G401 (cell line): ENCODE results near the gene GSTA4. TPM values are rescaled to one million over a fixed set of nuclear protein-coding genes. Genes with fewer than 3 reads are reported as not detected.
"Not testable (repeated sequence)": the region's sequence is repeated elsewhere in the genome, so short reads cannot be mapped to it uniquely, and the experiment has no call there.

ENCODE experiments used
- DNase-seq: peaks from one replicate; pipeline ENCODE4 v3.0.0-alpha.2; 2015; ENCODE audit warnings: low spot score
- in situ Hi-C: cut with HindIII; loops from 2 replicates; pipeline ENCODE4 v1.10.0; 2016; ENCODE audit warnings: low sequenced_read_pairs, mixed read lengths
- total RNA-seq: library from RNA; depleted of rRNA; stranded (reverse); fragments of >200 nt; shearing (Covaris generic); gene quantifications from 2 replicates; pipeline ENCODE4 v1.2.3, GENCODE V29; 2014; rRNA removed

GSTA4 gene, protein sequence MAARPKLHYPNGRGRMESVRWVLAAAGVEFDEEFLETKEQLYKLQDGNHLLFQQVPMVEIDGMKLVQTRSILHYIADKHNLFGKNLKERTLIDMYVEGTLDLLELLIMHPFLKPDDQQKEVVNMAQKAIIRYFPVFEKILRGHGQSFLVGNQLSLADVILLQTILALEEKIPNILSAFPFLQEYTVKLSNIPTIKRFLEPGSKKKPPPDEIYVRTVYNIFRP
- total RNA-seq = 37.7 and 42.0 TPM in 2 replicates

DNA sequence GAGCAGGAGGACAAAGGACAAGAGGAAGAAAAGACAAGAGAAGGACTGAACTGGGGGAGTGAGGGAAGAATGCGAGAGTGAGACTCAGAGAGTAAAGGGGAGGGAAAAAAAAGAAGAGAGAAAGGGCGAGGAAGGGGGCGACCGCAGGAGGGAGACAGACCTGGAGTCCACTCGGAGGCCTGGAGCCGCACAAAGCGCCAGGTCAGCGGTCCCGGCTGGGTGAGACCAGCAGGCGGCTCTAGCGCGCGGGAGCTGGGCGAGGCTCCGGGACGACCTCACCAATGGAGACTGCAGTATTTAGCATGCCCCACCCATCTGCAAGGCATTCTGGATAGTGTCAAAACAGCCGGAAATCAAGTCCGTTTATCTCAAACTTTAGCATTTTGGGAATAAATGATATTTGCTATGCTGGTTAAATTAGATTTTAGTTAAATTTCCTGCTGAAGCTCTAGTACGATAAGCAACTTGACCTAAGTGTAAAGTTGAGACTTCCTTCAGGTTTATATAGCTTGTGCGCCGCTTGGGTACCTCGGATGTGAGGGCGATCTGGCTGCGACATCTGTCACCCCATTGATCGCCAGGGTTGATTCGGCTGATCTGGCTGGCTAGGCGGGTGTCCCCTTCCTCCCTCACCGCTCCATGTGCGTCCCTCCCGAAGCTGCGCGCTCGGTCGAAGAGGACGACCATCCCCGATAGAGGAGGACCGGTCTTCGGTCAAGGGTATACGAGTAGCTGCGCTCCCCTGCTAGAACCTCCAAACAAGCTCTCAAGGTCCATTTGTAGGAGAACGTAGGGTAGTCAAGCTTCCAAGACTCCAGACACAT, at the start of gene GSTA4:
GSTA4 (minus strand) TSS at position 196 of the 824 bp plus-strand sequence. CDS start 1,041 bp downstream, outside the sequence.
- in situ Hi-C loops = not testable (repeated sequence)
- DNase-seq = peak; percentile 99

DNA sequence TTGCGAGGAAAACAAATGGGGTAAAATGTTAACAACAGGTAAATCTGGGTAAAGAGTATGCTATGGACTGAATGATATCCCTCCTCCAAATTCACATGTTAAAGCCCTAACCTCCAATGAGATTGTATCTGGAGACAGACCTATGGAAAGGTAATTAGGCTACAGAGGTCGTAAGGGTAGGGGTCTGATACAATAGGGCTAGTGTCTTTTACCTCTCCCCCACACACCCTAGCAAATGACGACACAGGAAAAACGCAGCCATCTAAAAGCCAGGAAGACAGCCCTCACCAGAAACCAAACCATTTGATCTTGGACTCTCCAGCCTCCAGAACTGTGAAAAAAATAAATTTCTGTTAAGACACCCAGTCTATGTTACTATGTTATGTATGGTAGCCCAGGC, 49.5 kb upstream of the GSTA4 start:
- no peak for DNase-seq
- in situ Hi-C loops = no loop called here

DNA sequence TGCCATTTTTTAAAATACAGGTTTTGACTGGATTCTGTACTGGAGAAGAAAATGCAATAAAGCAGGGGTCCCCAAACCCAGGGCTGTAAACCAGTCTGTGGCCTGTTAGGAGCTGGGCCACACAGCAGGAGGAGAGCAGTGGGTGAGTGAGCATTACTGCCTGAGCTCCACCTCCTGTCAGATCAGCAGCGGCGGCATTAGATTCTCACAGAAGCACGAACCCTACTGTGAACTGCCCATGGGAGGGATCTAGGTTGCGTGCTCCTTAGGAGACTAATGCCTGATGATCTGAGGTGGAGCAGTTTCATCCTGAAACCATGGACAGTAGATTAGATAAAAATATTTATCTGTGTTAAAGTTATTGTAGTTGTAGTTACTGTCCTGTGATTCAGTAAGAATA, 49.0 kb upstream of the GSTA4 start:
- peak; percentile 27 for DNase-seq
- in situ Hi-C loops = no loop called here

DNA sequence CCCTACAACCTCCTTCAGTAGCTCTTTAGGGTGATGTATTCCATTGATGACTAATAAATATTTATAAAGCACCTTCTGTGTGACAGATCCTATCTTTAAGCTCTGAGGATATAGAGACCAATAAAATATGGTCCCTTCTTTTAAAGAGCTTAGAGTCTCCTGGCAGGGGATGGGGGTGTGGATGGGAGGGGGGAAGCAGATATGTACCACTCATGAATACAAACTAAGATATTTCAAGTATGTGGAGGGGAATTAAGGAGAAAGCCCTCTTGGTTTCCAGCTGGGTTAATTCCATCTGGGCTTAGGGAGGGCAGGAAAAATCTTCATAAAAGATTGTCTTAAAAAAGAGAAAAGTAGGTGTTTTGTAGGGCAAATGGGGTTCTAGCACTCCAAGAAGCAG, 48.5 kb upstream of the GSTA4 start:
- in situ Hi-C loops = no loop called here
- no peak for DNase-seq

DNA sequence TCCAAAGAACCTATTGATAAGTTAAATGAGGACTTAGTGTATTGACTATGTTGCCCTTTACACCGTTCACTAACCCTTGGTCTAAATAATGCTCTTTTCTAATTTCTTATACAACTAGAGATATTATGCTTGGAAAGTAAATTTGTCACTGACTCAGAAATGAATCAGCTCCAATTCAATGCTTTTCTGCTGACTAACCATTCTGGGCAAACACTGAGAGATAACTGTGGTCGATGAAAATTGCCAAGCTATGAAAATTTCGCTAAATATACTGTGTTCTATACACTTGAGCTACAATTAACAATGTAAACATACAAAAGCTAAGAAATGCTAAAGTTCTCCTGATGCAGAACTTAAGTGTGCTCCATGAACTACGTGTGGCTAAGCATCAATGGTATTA, 47.0 kb upstream of the GSTA4 start:
- DNase-seq = no peak
- in situ Hi-C loops = no loop called here

DNA sequence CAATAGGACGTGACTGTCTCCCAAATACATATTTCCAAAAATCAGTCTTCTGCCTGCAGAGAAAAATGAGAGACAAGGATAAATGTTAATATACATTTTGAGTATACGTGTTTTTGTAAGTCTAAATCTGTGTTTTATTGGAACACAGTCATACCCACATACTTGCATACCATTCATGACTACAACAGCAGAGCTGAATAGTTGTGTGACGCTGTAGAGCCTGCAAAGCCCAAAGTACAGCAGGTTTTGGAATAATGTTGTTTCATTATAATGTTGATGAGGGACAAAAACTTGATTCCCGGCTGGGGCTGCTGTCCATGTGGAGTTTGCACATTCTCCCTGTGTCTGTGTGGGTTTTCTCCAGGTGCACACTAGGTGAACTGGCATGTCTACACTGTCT, 46.3 kb upstream of the GSTA4 start:
- no peak for DNase-seq
- in situ Hi-C loops = no loop called here

DNA sequence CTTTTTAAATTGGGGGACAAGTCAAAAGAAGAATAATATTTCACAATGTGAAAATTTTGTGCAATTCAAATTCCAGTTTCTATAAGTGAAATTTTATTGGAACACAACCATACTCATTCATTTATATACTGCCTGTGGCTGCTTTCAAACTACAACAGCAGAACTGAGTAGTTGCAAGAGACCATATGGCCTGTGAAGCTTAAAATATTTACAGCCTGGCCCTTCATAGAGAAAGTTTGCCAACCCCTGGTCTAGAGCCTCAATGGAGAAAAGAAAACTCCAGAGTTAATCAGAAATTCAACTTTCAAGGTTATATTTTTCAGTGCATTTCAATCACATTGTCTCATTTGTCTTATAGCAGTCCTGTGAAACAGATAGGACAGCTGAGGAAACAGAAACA, 43.5 kb upstream of the GSTA4 start:
- in situ Hi-C loops = no loop called here
- no peak for DNase-seq

DNA sequence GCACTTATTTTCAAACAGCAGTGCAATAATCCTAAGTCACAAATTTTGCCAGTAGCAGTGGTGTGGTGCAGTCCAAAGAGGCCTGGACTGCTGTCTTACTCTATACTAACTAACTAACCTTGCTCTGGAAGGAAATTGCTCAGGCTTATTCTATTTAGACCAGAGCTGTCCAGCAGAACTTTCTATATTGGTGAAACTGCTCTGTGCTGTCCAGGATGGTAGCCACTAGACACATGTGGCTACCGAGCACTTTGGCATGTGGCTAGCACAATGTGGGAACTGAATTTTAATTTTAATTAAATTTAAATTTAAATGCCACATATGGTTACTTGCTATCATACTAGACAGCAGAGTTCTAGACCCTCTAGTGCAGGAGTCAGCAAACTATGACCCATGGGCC, 43.1 kb upstream of the GSTA4 start:
- in situ Hi-C loops = no loop called here
- no peak for DNase-seq

DNA sequence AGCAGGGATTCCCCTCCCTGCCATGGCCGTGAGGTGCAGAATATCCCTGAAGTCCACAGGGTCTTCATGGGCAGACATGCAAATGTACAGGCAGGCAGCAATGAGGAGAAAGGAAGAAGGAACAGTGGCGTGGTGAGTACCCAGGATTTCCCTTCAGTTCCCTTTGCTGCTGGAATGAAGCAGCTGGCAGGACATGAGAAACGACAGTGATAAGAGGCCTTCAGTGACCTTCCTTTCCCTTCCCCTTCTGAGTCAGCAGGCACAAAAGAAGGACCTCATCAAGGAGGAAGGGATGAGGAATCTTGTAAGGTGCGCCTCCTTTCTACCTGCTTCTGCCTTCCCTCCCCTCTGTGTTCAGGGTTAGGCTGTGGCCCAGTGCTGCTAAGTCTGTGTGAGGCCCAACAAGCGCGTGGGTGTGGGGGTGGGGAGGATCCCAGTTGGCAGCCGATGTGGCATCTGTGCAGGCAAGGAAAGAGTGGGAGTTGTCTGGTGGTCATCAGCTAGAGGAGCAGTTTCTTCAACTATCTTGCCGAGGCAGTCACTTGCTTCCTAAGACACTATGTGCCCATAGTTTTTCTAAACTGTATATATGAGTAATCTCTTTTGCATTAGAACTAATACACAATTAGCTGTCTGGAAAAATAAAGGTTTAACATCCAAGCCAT, 40.6 kb upstream of the GSTA4 start:
- in situ Hi-C loops = no loop called here
- no peak for DNase-seq

DNA sequence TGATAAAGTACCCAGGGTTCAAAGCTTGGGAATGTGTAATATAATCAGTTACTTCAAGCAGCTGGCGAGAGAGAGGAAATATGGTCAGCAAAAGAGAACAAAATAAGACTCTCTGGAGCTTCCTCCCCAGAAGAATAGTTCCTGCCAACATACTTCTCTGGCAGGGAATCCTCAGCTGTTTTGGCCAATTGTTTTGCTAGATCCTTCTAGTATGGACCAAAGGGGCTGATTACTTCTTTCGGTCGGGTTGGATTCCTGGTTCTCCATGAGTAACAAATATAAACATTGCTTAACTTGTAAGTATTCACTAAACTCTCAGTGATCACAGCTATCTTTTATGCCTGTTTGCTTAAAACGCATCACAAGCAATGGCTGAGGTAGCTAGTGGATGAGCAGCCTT, 38.7 kb upstream of the GSTA4 start:
- in situ Hi-C loops = no loop called here
- no peak for DNase-seq

DNA sequence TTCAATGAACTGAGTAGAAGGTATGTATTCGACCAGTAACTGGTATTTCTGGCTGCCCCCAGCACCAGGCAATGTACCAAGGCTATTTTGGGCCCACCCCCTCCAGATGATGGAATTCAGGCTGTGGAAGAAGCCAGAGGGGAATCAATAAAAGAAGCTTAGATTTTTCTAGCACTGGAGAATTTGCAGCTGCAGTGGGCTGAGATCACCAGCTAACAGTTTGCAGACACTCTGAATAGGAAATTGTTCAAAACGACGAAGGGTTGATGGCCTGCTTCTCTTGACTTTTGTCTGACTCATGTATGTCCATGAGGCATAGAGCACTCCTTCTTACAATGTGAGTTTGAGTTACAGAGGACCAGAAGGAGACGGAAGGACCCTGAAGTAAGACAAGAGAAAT, 37.8 kb upstream of the GSTA4 start:
- no peak for DNase-seq
- in situ Hi-C loops = no loop called here

DNA sequence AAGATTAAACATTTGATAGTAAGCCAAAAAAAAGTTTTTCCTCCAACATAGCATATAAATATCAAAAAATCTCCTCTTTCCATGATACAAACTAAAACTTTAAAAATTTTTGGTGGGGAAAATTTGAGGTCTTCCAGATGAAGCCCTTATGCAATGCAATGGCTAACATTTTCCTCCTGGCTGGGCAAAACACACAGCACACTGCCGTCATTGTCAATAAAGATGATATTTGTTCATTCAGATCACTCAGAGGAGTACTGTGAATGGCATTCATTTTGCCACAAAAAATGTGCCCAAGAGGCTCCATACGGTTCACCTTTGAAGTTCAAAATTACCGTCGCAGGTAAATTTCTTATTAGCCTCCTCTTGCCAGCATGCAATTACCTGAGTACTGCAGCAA, 36.2 kb upstream of the GSTA4 start:
- in situ Hi-C loops = no loop called here
- no peak for DNase-seq

DNA sequence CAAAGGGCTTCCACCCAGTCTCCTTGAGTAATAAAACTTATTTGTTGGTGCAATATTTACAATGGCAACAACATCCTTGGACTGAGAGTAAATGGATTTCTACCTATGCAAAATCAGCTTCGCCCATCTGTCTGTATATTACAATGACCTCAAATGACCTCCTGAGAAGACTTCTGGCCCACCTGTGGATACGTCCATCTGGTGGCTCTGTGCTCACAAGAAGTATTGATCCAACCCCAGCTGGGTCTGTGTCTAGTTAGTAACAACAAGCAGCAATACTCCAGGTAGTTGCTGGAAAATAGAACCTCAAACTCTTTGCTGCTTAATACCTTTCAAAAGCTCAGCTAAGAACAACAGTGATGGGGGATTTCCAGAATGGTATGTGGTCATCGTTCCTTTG, 34.7 kb upstream of the GSTA4 start:
- in situ Hi-C loops = no loop called here

DNA sequence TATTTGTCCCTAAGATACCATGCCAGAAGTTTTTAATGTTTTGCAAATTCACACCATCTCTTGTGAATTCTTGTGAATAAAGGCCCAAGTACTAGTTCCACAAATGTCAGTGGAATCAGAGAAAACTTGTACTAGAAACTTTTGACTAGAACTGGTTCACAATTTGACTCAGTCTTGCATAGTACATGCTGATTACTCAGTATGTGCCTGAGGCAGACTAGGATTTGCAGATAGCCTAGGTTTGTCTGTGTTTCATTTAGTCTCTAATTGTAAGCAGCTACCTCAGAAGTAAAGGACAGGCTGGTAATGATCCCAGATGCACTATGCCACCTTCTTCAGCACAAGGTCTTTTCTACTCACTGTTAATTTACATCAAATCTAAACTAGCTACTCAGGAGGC, 34.2 kb upstream of the GSTA4 start:
- in situ Hi-C loops = no loop called here
- no peak for DNase-seq

More for the DNA sequence above, 34.7 kb upstream of the GSTA4 start:
- peak; percentile 7 for DNase-seq

DNA sequence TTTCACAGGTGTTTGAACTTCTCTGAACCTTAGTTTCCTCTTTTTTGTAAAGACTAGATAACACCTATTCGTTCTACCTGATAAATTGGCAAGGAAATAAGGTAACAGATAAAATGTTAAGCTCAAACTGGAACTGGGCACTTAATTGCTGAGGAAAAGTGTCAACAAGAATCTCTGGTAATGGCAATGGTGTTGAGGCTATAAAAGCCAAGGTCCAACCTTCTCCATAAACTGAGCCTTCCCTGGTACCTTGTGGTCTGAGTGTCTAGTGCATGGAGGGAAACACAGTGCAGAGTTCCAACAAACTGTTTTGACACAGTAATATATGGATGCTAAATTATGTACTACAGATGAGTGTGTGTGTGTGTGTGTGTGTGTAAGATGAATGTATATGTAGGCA, 33.4 kb upstream of the GSTA4 start:
- in situ Hi-C loops = no loop called here
- no peak for DNase-seq

DNA sequence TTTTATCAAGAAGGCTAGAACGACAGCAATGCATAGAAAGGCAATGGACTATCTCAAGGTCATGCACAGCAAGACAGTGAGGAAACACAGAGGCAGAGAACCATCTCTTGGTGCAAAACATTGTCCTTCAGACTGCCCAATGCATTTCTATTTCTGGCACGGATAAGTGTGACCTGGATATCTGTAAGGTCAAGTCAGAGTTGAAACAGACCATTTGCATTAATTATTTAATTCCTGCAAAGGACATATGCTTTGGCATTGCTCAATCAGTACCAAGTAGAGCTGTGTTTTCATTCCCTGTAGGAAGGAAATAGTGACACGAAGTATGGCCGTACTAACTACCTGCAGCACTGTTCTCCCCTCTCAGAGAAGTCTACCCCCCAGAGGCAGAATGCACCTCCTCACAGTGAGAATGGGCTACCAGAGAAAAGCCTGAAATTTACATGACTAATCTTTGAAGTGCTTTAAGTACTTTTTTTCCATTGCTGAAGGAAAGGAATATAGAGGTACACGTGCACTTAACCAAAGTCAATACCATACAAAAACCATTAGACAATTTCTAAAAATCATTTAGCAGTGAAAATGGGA, 32.1 kb upstream of the GSTA4 start:
- in situ Hi-C loops = no loop called here
- DNase-seq = no peak

DNA sequence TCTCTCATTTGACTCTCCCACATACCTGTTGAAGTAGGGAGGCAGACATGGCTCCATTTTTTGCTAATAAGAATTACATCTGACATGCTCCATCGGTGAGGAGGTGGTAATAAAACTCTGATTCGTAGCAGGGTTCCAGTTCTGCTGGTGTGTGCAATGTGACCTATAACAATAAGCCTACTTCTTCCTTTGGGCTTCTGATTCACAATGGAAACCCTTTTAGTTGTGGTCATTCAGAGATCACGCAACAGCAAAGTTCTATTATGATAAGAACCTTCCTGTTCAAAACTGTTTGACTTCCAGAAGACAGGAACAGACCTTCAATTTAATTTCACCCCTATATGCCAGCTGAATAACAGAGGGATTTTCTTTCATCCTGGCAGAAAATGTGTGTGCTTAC, 31.4 kb upstream of the GSTA4 start:
- in situ Hi-C loops = no loop called here
- no peak for DNase-seq

DNA sequence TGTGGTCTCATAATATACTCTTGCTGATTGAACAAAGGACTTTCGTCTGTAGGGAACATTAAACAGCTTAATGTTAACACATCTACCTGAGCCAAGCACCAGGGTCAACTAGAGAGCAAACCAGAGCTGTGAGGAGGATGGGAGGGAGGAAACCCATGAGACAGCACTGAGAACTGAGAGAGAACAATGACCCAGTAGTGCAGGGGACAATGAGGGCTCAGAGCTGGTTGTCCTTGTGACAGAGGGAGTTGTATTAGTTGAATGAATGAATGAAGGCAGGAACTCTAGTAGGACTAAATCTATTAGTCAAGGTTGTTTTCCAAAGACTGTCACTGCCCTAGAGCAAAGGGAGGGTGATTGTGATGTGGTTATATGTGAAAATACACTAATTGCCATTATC, 28.2 kb upstream of the GSTA4 start:
- DNase-seq = no peak
- in situ Hi-C loops = no loop called here

DNA sequence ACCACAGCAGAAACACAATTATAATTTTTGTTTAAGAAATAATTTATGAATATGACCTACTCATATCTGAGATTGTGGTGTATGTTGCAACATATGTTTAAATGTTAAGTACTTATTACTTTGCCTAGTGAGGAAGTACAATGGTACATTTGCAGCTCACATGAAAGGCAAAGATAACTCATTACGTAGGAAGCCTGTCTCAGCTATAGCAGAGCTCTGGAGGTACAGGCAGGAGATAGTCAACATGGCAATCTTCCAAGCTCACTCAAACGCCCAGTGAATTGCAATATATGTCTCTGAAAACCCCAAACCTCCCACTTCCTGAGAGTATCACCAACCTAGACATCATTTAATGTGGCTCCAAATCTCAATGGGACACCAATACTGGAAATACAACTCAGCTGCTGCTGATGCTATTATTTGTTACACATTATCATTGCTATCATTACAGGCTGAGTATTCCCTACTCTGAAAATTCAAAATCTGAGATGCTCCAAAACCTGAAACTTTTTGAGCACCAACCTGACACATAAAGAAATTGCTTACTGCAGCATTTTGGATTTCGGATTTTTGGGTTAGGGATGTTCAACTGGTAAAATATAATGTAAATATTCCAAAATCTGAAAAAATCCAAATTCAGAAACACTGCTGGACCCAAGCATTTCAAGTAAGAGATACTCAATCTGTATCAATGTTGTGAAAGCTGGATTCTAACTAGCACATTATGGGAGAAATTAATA, 25.1 kb upstream of the GSTA4 start:
- no peak for DNase-seq
- in situ Hi-C loops = no loop called here
